ENCODE measurements around the gene GALNT17.

Gene GALNT17

DNA sequence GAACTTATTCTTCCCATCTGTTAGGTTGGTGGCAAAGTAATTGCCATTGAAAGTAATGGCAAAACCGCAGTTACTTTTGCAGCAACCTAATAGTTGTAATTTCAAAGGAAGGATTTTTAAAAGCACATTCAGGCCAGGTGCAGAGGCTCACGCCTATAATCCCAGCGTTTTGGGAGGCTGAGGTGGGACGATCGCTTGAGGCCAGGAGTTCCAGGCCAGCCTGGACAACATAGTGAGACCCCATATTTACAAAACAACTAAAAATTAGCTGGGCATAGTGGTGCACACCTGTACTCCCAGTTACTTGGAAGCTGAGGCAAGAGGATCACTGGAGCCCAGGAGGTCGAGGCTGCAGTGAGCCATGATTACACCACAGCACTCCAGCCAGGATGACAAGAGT is 374.9 kb downstream of the GALNT17 start:
- no peak for DNase-seq (ENCODE audit: low spot score in 2 of 2)
- Mint-ChIP-seq H3K4me1 (no peaks in the 10 kb centered on the region), H3K4me3 (no peak overlapping the region), H3K9me3 (peaks cover 10% of the 10 kb centered on the region), H3K36me3 (no peaks in the 10 kb centered on the region), H3K27ac (no peak overlapping the region)
- no peak for ATAC-seq

- H3K4me1 Mint-ChIP-seq: no peaks in the 10 kb centered on the region
- no peak for ATAC-seq
- H3K4me3 Mint-ChIP-seq: no peak overlapping the region
- peaks cover 7% of the 10 kb centered on the region for H3K9me3 Mint-ChIP-seq
- no peaks in the 10 kb centered on the region for H3K36me3 Mint-ChIP-seq
- H3K27ac Mint-ChIP-seq: no peak overlapping the region
- DNase-seq (ENCODE audit: low spot score in 2 of 2): no peak
Measured at GRCh38 chr7:71507680-71508602, 376.0 kb downstream of the GALNT17 start.

DNA sequence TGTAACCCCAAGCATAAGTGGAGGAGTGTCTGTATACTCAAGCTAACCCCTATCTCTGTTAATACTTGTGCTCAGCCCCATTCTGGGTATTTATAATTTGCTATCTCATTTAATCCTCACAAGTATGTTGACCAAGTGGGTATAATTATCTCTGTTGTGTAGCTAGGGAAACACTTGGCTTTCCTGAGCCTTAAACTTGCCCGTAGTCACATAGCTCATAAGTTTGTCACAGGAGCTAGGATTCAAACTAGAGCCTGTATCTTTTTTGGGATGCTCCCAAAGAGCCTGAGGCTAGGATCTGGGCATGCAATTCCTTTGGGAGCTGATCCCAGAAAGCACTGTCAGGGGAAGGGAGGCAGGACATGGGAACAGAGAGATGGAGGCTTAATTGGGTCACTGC is 377.4 kb downstream of the GALNT17 start:
- peaks cover 7% of the 10 kb centered on the region for H3K9me3 Mint-ChIP-seq
- ATAC-seq (no peak), DNase-seq (ENCODE audit: low spot score in 2 of 2) (no peak)
- H3K4me3 Mint-ChIP-seq: no peak overlapping the region
- no peaks in the 10 kb centered on the region for H3K4me1 Mint-ChIP-seq
- H3K36me3 Mint-ChIP-seq: no peaks in the 10 kb centered on the region
- no peak overlapping the region for H3K27ac Mint-ChIP-seq

DNA sequence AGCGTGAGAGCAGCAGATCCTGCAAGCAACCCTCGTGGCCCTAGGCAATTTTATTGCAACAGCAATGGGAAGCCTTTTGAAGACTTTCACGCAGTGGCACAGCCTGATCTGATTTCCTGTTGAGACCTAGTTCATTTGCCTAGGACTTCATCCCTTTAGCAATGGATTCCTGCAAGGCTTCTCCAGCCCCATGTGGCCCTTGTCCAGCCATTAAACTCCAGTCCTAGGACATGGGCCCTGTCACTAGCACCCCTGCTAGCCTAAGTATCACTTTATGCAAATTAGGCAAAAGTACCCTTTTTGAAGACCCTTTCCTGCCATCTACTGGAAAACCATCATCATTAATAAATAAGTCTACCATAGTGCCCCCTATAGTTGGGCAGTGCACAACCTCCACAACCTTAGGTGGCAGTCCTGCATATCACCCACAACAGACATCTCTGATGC is 379.4 kb downstream of the GALNT17 start:
- no peaks in the 10 kb centered on the region for H3K4me1 Mint-ChIP-seq
- DNase-seq (ENCODE audit: low spot score in 2 of 2) (no peak), ATAC-seq (no peak)
- H3K27ac Mint-ChIP-seq: no peak overlapping the region
- no peaks in the 10 kb centered on the region for H3K36me3 Mint-ChIP-seq
- no peak overlapping the region for H3K4me3 Mint-ChIP-seq
- no peaks in the 10 kb centered on the region for H3K9me3 Mint-ChIP-seq

GRCh38 chr7:71517940-71518699 is 386.2 kb downstream of the GALNT17 start:
- Mint-ChIP-seq H3K4me1 (no peaks in the 10 kb centered on the region), H3K9me3 (peaks cover 7% of the 10 kb centered on the region), H3K36me3 (no peaks in the 10 kb centered on the region), H3K27ac (no peak overlapping the region), H3K4me3 (no peak overlapping the region)
- ATAC-seq: no peak
- DNase-seq (ENCODE audit: low spot score in 2 of 2): no peak

DNA sequence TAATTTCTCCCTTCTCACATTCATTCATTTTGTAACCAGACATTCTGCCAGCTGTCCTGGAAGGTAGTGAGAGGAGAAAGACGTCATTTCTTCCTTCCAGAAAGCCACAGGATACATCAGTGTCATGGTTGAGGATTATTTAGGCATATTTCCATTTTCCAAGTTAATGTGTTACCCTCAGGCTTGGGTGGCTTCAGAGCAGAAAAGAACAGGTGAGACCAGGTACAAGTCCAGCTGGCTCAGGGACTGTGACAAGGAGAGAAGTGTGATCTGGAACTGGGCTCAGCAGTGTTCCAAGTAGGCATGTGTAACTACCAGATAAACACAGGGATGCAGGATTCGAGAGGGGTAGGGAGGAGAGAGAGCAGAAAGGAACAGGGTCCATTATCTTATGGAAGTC is 386.9 kb downstream of the GALNT17 start:
- H3K4me3 Mint-ChIP-seq: no peak overlapping the region
- ATAC-seq: no peak
- H3K4me1 Mint-ChIP-seq: no peaks in the 10 kb centered on the region
- DNase-seq (ENCODE audit: low spot score in 2 of 2): no peak
- no peaks in the 10 kb centered on the region for H3K36me3 Mint-ChIP-seq
- peaks cover 7% of the 10 kb centered on the region for H3K9me3 Mint-ChIP-seq
- H3K27ac Mint-ChIP-seq: no peak overlapping the region

DNA sequence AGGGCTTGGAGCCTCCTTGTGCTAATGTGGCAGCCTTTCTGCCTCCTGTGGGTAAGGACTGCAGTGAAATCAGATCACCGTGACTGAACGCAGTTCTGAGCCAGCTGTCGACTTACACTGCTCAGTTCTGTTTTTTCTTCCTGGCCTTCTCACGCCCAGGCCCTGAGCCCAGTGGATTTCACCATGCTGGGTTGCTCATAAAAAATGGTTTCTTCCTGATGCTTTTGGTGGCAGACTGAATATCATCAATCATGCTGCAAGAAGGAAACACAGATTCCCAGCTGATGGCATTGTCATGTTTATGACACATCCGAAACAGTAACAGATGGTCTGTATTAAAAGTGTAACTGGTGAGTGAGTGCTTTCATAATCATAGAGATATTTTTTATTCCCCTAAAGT is 389.6 kb downstream of the GALNT17 start:
- no peak for ATAC-seq
- no peak overlapping the region for H3K27ac Mint-ChIP-seq
- H3K36me3 Mint-ChIP-seq: no peaks in the 10 kb centered on the region
- H3K9me3 Mint-ChIP-seq: peaks cover 7% of the 10 kb centered on the region
- no peaks in the 10 kb centered on the region for H3K4me1 Mint-ChIP-seq
- no peak overlapping the region for H3K4me3 Mint-ChIP-seq
- no peak for DNase-seq (ENCODE audit: low spot score in 2 of 2)

DNA sequence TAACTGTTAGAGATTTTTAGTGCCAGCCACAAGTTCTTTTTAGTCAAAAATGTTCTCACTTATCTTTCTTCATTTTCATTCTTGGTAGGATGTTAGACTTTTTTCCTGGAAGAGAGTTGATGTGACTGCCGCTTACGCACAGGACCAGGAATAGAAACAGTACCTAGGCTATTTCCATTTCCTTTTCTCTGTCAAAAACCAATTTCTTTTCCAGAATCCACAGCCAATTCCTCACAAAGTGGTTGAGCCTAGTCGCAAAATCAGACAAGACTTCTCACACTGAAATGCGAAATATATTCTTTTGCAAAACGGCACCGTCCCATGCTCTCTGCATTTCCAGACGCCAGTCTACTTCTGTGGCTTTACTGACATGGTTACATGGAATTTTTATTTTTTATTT is 394.2 kb downstream of the GALNT17 start:
- Mint-ChIP-seq H3K36me3 (no peaks in the 10 kb centered on the region), H3K4me1 (no peaks in the 10 kb centered on the region), H3K27ac (no peak overlapping the region), H3K4me3 (no peak overlapping the region), H3K9me3 (peaks cover 7% of the 10 kb centered on the region)
- DNase-seq (ENCODE audit: low spot score in 2 of 2) (no peak), ATAC-seq (no peak)

- DNase-seq (ENCODE audit: low spot score in 2 of 2) (no peak), ATAC-seq (no peak)
- peaks cover 5% of the 10 kb centered on the region for H3K9me3 Mint-ChIP-seq
- no peaks in the 10 kb centered on the region for H3K4me1 Mint-ChIP-seq
- no peaks in the 10 kb centered on the region for H3K36me3 Mint-ChIP-seq
- H3K4me3 Mint-ChIP-seq: no peak overlapping the region
- no peak overlapping the region for H3K27ac Mint-ChIP-seq
Measured at GRCh38 chr7:71527213-71527612, 395.3 kb downstream of the GALNT17 start.

GRCh38 chr7:71535616-71536015 is 403.7 kb downstream of the GALNT17 start:
- Mint-ChIP-seq H3K9me3 (peaks cover 6% of the 10 kb centered on the region), H3K4me3 (no peak overlapping the region), H3K27ac (no peak overlapping the region), H3K4me1 (no peaks in the 10 kb centered on the region), H3K36me3 (no peaks in the 10 kb centered on the region)
- ATAC-seq (no peak), DNase-seq (ENCODE audit: low spot score in 2 of 2) (no peak)

DNA sequence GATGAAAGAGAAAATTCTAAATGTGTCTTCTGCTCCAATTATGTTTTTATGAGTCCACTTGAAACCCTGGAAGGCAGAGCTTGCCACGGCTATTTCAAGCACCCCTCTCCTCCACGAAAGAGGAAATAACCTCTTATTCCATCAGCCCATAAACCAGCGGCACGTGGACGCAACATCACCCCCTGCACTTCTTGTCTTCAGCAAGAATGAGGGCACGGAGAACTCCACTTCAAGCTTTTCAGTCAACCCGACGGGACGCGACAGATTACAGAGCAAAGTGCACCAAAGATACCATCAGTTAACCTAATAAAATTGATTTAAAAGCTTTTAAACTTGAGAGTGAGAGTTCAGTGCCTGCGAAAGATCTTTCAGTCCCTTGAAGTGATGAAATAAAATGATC is 406.3 kb downstream of the GALNT17 start:
- no peak for ATAC-seq
- Mint-ChIP-seq H3K36me3 (no peaks in the 10 kb centered on the region), H3K27ac (no peak overlapping the region), H3K9me3 (peaks cover 8% of the 10 kb centered on the region), H3K4me1 (no peaks in the 10 kb centered on the region), H3K4me3 (no peak overlapping the region)
- no peak for DNase-seq (ENCODE audit: low spot score in 2 of 2)

DNA sequence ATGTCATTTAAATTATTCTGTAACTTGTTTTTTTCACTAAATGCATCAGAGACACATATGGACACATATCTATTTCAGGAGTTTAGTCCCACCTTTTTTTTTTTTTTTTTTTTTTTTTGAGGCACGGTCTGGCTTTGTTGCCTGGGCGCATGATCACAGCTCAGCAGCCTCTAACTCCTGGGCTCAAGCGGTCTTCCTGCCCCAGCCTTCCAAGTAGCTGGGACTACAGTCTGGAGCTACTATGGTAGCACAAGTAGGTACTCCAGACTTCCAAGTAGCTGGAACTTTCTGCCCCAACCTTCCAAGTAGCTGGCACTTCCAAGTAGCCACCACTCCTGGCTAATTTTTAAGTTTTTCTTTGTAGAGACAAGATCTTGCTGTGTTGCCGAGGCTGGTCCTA is 407.7 kb downstream of the GALNT17 start:
- Mint-ChIP-seq H3K4me1 (no peaks in the 10 kb centered on the region), H3K9me3 (peaks cover 4% of the 10 kb centered on the region), H3K27ac (no peak overlapping the region), H3K36me3 (no peaks in the 10 kb centered on the region), H3K4me3 (no peak overlapping the region)
- no peak for DNase-seq (ENCODE audit: low spot score in 2 of 2)
- no peak for ATAC-seq

DNA sequence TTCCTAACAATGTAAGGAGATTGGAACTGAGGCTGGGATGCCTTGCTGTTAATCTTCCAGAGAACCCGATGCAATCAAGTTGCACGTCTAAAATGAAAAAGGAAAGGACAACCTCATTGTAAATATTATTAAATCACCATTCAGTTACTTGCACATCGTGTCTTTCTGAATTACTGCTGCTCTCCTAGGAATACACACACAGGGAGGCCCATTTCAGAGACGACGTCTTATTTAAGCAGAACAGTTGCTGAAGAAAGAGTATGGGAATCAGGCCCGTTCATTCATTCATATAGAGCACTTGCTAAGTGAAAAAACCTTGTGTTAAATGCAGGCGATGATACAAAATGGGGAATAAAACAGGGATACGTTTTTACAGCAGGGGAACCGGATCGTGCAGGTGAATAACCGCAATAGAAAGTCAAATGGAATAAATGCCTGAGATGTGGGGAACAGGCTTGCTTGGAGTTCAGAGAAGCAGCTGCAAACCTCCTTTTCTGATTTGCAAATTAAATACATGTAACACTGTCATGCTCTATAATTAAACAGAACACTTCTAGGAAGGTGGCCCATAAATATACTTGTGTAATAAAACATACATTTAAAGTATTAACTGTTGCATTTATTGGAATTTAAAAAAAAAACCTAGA is 409.9 kb downstream of the GALNT17 start:
- Mint-ChIP-seq H3K9me3 (peaks cover 4% of the 10 kb centered on the region), H3K4me3 (no peak overlapping the region), H3K36me3 (no peaks in the 10 kb centered on the region), H3K27ac (no peak overlapping the region), H3K4me1 (no peaks in the 10 kb centered on the region)
- ATAC-seq (no peak), DNase-seq (ENCODE audit: low spot score in 2 of 2) (no peak)

DNA sequence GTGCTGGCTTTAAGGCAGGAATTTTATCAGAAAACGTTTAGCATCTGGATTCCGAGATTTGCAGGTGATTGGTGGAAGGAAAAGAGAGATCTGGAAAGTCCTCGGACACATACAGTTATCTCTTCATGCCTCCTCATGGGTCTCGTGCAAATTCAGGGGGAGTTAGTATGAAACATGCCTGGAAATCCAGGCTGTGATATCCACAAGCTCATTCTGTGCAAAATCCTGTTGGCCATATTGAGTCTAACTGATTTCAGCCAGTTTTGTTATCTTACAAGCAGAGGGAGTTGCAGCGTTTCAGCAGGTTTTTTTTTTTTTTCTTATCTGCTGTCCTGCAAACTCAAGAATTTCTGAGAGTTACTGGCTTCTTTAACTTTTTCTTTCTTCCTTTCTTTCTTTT is 411.5 kb downstream of the GALNT17 start:
- Mint-ChIP-seq H3K9me3 (peaks cover 2% of the 10 kb centered on the region), H3K27ac (no peak overlapping the region), H3K4me3 (no peak overlapping the region), H3K4me1 (no peaks in the 10 kb centered on the region), H3K36me3 (no peaks in the 10 kb centered on the region)
- DNase-seq (ENCODE audit: low spot score in 2 of 2) (no peak), ATAC-seq (no peak)

DNA sequence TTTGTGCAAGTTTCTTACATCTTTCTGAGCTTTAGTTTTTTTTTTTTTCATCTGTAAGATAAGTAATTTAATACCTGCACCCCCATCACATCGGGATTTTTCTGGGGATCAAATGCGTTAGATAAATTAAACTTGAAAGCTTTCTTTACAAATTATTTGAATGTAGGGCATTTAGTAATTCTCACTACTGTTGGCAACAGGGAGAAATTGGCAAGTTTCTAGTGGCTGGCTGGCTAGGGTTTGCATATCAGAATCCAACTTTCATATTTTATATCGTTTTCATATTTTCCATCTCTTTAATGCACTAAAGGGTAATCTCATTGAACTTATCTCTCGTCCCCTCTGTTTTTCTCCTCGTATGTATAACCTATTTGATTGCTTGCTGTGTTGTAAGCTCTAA is 412.9 kb downstream of the GALNT17 start:
- H3K9me3 Mint-ChIP-seq: peaks cover 2% of the 10 kb centered on the region
- H3K27ac Mint-ChIP-seq: no peak overlapping the region
- no peak for ATAC-seq
- DNase-seq (ENCODE audit: low spot score in 2 of 2): no peak
- no peaks in the 10 kb centered on the region for H3K4me1 Mint-ChIP-seq
- H3K36me3 Mint-ChIP-seq: no peaks in the 10 kb centered on the region
- no peak overlapping the region for H3K4me3 Mint-ChIP-seq

All from stimulated activated effector memory CD8-positive, alpha-beta T cell treated with anti-CD3 and anti-CD28 coated beads, Interleukin-12 subunit alpha, Interleukin-12 subunit beta, amount 100 ng/mL, for 72 hours (primary cell).